HUES48 (cell line): ENCODE results near the gene RALBP1.
"Not testable (repeated sequence)": the region's sequence is repeated elsewhere in the genome, so short reads cannot be mapped to it uniquely, and the experiment has no call there.

Experiments used
- H3K27ac ChIP-seq: one replicate; pipeline ENCODE4 v1.7.0; 2013; ENCODE audit warnings: low read depth, low read length, inconsistent platforms
- H3K27me3 ChIP-seq: 2 replicates; pipeline ENCODE4 v1.6.1; 2013; ENCODE audit warnings: mild to moderate bottlenecking, low read length; ENCODE audit not compliant: control insufficient read depth, insufficient read depth
- H3K36me3 ChIP-seq: 2 replicates; pipeline ENCODE4 v1.6.1; 2013; ENCODE audit warnings: low read length; ENCODE audit not compliant: control insufficient read depth, insufficient read depth
- H3K4me1 ChIP-seq: 2 replicates; pipeline ENCODE4 v1.6.1; 2013; ENCODE audit warnings: mild to moderate bottlenecking, low read length; ENCODE audit not compliant: control insufficient read depth, insufficient read depth
- H3K4me3 ChIP-seq: 2 replicates; pipeline ENCODE4 v1.5.1; 2013; ENCODE audit warnings: mild to moderate bottlenecking, low read depth, low read length
- H3K9ac ChIP-seq: 2 replicates; pipeline ENCODE4 v1.6.1; 2013; ENCODE audit warnings: mild to moderate bottlenecking, low read depth, low read length, moderate library complexity
- H3K9me3 ChIP-seq: 2 replicates; pipeline ENCODE4 v1.6.1; 2013; ENCODE audit warnings: low read length; ENCODE audit not compliant: control insufficient read depth, insufficient read depth

Gene RALBP1

GRCh38 chr18:9478545-9478944, 3.2 kb downstream of the RALBP1 start:
- Histone ChIP-seq H3K27ac (no peak overlapping the region), H3K4me1 (peaks cover 9% of the 10 kb centered on the region; the same call in 1 of the 2 replicates), H3K36me3 (peaks cover 10% of the 10 kb centered on the region), H3K9ac (no peak overlapping the region), H3K27me3 (no peaks in the 10 kb centered on the region), H3K4me3 (no peak overlapping the region), H3K9me3 (no peaks in the 10 kb centered on the region)

GRCh38 chr18:9482790-9483189, 7.5 kb downstream of the RALBP1 start:
- no peaks in the 10 kb centered on the region for H3K9me3 ChIP-seq
- H3K9ac ChIP-seq: no peak overlapping the region
- H3K4me1 ChIP-seq: no peaks in the 10 kb centered on the region
- H3K27me3 ChIP-seq: no peaks in the 10 kb centered on the region
- no peak overlapping the region for H3K4me3 ChIP-seq
- H3K36me3 ChIP-seq: peaks cover 10% of the 10 kb centered on the region
- no peak overlapping the region for H3K27ac ChIP-seq

GRCh38 chr18:9483526-9483925, 8.2 kb downstream of the RALBP1 start:
- H3K4me3 ChIP-seq: no peak overlapping the region
- H3K9me3 ChIP-seq: no peaks in the 10 kb centered on the region
- H3K9ac ChIP-seq: no peak overlapping the region
- peaks cover 6% of the 10 kb centered on the region for H3K36me3 ChIP-seq
- no peak overlapping the region for H3K27ac ChIP-seq
- no peaks in the 10 kb centered on the region for H3K4me1 ChIP-seq
- no peaks in the 10 kb centered on the region for H3K27me3 ChIP-seq

GRCh38 chr18:9484856-9485255, 9.5 kb downstream of the RALBP1 start:
- not testable (repeated sequence) for H3K9me3 ChIP-seq, H3K27ac ChIP-seq, H3K9ac ChIP-seq, H3K4me3 ChIP-seq, H3K27me3 ChIP-seq, H3K4me1 ChIP-seq, H3K36me3 ChIP-seq

- Histone ChIP-seq H3K4me1 (peaks cover 2% of the 10 kb centered on the region; the same call in 1 of the 2 replicates), H3K27me3 (no peaks in the 10 kb centered on the region), H3K36me3 (no peaks in the 10 kb centered on the region), H3K9me3 (peaks cover 10% of the 10 kb centered on the region), H3K9ac (no peak overlapping the region), H3K27ac (no peak overlapping the region), H3K4me3 (no peak overlapping the region)
Measured at GRCh38 chr18:9488538-9488937, 13.2 kb downstream of the RALBP1 start.

GRCh38 chr18:9494778-9495331, 19.5 kb downstream of the RALBP1 start:
- Histone ChIP-seq H3K9me3 (peaks cover 10% of the 10 kb centered on the region), H3K27ac (peak overlapping the region; percentile 89), H3K27me3 (no peaks in the 10 kb centered on the region), H3K4me3 (peak overlapping the region; percentile 33; the same call in 1 of the 2 replicates), H3K4me1 (peaks cover 34% of the 10 kb centered on the region), H3K36me3 (no peaks in the 10 kb centered on the region), H3K9ac (peak overlapping the region; percentile 51; the same call in 1 of the 2 replicates)

GRCh38 chr18:9495465-9495864, 20.2 kb downstream of the RALBP1 start:
- H3K4me3 ChIP-seq: peak overlapping the region; percentile 9; the same call in 1 of the 2 replicates
- peaks cover 10% of the 10 kb centered on the region for H3K9me3 ChIP-seq
- peak overlapping the region; percentile 51; the same call in 1 of the 2 replicates for H3K9ac ChIP-seq
- peaks cover 34% of the 10 kb centered on the region for H3K4me1 ChIP-seq
- H3K27me3 ChIP-seq: no peaks in the 10 kb centered on the region
- H3K36me3 ChIP-seq: no peaks in the 10 kb centered on the region
- H3K27ac ChIP-seq: peak overlapping the region; percentile 89

GRCh38 chr18:9495916-9496705, 20.8 kb downstream of the RALBP1 start:
- H3K4me3 ChIP-seq: peak overlapping the region; percentile 9; the same call in 1 of the 2 replicates
- H3K36me3 ChIP-seq: peaks cover 2% of the 10 kb centered on the region; the same call in 1 of the 2 replicates
- peaks cover 10% of the 10 kb centered on the region for H3K9me3 ChIP-seq
- no peaks in the 10 kb centered on the region for H3K27me3 ChIP-seq
- peak overlapping the region; percentile 89 for H3K27ac ChIP-seq
- H3K4me1 ChIP-seq: peaks cover 34% of the 10 kb centered on the region
- peak overlapping the region; percentile 45 for H3K9ac ChIP-seq

- H3K27me3 ChIP-seq: no peaks in the 10 kb centered on the region
- no peak overlapping the region for H3K4me3 ChIP-seq
- H3K9me3 ChIP-seq: peaks cover 3% of the 10 kb centered on the region; the same call in 1 of the 2 replicates
- H3K9ac ChIP-seq: no peak overlapping the region
- H3K36me3 ChIP-seq: 0 out of 2 replicates have a peak, but pooled peaks cover under 1% of the 10 kb centered on the region
- peaks cover 13% of the 10 kb centered on the region for H3K4me1 ChIP-seq
- no peak overlapping the region for H3K27ac ChIP-seq
Measured at GRCh38 chr18:9506046-9506792, 30.9 kb downstream of the RALBP1 start.

GRCh38 chr18:9507565-9508088, 32.3 kb downstream of the RALBP1 start:
- Histone ChIP-seq H3K4me3 (no peak overlapping the region), H3K36me3 (peaks cover under 1% of the 10 kb centered on the region; the same call in 1 of the 2 replicates), H3K27ac (no peak overlapping the region), H3K9me3 (peaks cover 3% of the 10 kb centered on the region; the same call in 1 of the 2 replicates), H3K4me1 (peaks cover 15% of the 10 kb centered on the region), H3K27me3 (no peaks in the 10 kb centered on the region), H3K9ac (no peak overlapping the region)
